ENCODE data around the gene KISS1. TPM values are rescaled to one million over a fixed set of nuclear protein-coding genes. Genes with fewer than 3 reads are reported as not detected.

The KISS1 gene
- total RNA-seq, 5 donors from 2014 or later (not counting 1 experiment from before 2014, with no cell fraction given), result not detected

DNA sequence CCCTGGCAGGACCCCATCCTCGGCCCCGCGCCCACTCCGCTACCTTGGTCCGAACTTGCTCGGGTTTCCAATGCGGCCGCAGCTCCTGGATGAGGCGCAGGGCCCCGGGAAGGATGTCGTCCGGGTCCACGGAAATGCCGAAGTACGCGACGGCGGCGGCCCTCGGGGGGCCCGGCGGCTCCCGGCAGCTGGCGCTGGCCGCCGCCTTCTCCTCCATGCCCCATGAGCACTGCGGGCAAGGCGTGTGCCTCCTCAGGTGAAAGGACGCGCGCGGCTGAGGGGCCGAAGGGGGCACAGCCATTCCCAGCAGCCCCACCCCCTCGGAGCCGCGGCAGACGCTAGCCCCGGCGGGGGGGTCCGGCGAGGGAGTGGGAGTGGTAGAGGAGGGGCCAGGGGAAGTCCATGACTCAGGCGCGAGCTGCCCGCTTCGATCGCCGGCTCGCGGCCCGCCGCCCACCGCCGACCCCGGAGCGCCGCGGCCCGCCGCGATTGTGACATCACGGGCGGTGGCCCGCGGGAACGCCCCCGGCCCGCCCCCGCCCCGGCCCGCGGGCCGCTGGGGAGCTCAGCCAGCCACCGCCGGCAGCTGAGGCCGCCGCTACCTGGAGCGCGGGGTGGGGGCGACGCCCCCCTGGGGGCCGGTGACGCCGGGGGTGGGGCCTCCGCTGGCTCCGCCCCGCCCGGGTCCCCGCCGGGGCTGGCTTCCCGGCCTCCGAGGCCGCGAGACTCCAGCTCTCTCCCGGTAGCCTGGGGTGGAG, 44.6 kb downstream of the KISS1 start, which contains the start of gene ETNK2:
TSS of gene ETNK2 (minus strand) at position 493 of the 758 bp plus-strand sequence. CDS start at position 301, 192 bp downstream.
- under 1% methylated on average over 75 of the region's 94 CpGs for WGBS (ENCODE audit: insufficient coverage)
- peaks cover 0 to 16% of the 10 kb centered on the region in 2 experiments for H3K4me1 ChIP-seq (ENCODE audit: control insufficient read depth in 1 of 2, extremely low read depth in 1 of 2, insufficient read depth in 2 of 2, low read length in 2 of 2)
- H3K27me3 ChIP-seq (replicated peaks in 1 of 2; ENCODE audit: control insufficient read depth in 2 of 2, extremely low read depth in 1 of 2, insufficient read depth in 2 of 2, low read length in 1 of 2), result peaks cover 0 to 44% of the 10 kb centered on the region in 2 experiments
- ChIA-PET POLR2A (interaction anchor here (0.6 kb wide), 4 partner anchors 38 to 417 kb away, joined by 3 to 4 read pairs (median 3); no protein-coding TSS in a partner anchor), CTCF (interaction anchor here (0.6 to 1.2 kb wide), 2 partner anchors 303 to 655 kb away, joined by 3 read pairs; no protein-coding TSS in a partner anchor)
- no peaks in the 10 kb centered on the region for H3K9me3 ChIP-seq
- peaks cover 0 to 14% (median 8%) of the 10 kb centered on the region in 3 donors for H3K4me1 Mint-ChIP-seq
- H3K27ac ChIP-seq (ENCODE audit: low read length), result no peak within 1 kb of the TSS
- H3K36me3 Mint-ChIP-seq, result no peaks in the 10 kb centered on the region
- peaks cover 0 to 11% of the 10 kb centered on the region in 2 donors for H3K27me3 Mint-ChIP-seq
- ATAC-seq (replicated peaks in 1 of 4) (peak; percentile 78 to 89 (median 80)), DNase-seq (peak in 34 of 35 experiments; percentile 15 to 74 (median 46))
- H3K4me3 ChIP-seq (ENCODE audit: control insufficient read depth in 1 of 2, extremely low read depth in 1 of 2, low read length in 1 of 2), result peak within 1 kb of the TSS; percentile 59 to 66
- no peaks in the 10 kb centered on the region for H3K36me3 ChIP-seq (ENCODE audit: control insufficient read depth in 2 of 2, extremely low read depth in 1 of 2, insufficient read depth in 1 of 2, low read length in 1 of 2)
- no peak within 1 kb of the TSS for H3K27ac Mint-ChIP-seq
- H3K4me3 Mint-ChIP-seq, result peak within 1 kb of the TSS; percentile 75 to 78 (median 77)
- no peaks in the 10 kb centered on the region for H3K9me3 Mint-ChIP-seq

DNA sequence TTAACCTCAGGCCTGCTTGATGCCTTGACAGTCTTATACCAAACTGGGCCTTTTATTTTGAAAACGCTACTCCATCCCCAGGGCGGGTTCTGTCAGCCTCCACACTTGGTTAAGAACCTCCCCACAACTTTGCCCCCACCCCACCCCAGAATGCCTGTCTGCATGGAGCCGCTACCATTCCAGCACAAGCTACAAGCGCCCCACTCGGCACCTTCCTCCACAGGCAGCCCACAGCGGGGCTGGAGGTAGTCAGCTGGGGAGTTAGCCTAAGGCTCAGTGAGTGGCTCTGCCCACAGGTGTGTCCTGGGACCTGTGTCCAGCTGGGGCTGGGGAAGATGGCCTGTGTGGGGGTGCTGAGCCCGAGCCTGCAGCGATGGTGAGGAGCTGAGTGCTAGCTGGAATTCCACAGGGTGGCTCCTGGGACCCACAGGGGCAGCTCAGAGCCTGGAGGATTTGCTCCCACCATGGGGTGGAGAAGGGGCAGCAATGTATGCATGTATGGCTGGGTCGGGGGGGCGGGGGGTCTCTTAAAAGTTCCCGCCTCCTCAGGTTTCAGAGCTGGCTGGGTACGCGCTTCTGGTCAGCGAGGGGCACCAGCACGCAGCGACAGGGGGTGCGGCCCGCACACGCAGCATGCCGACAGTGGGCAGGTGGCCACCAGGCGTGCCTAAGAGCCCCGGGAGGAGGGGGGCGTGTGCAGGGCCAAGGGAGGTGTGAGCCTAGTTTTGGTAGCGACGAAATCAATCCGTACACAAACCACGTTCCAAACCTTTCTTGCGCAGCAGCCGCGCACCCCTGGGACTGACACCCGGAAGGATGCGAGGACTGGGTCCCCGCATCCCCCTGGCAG, 45.4 kb downstream of the KISS1 start:
- peaks cover 0 to 38% of the 10 kb centered on the region in 2 experiments for H3K27me3 ChIP-seq (replicated peaks in 1 of 2; ENCODE audit: control insufficient read depth in 2 of 2, extremely low read depth in 1 of 2, insufficient read depth in 2 of 2, low read length in 1 of 2)
- peak overlapping the region; percentile 74 to 78 (median 77) for H3K4me3 Mint-ChIP-seq
- H3K27ac ChIP-seq (ENCODE audit: low read length), result no peak overlapping the region
- peaks cover 0 to 16% of the 10 kb centered on the region in 2 experiments for H3K4me1 ChIP-seq (ENCODE audit: control insufficient read depth in 1 of 2, extremely low read depth in 1 of 2, insufficient read depth in 2 of 2, low read length in 2 of 2)
- no peak overlapping the region for H3K27ac Mint-ChIP-seq
- WGBS (ENCODE audit: insufficient coverage), result 71% methylated on average over 19 of the region's 33 CpGs
- peak overlapping the region; percentile 59 to 66 for H3K4me3 ChIP-seq (ENCODE audit: control insufficient read depth in 1 of 2, extremely low read depth in 1 of 2, low read length in 1 of 2)
- DNase-seq (peak in 10 of 35 experiments; percentile 4 to 41 (median 16)), ATAC-seq (replicated peaks in 1 of 4) (peak; percentile 12 to 28 (median 21))
- ChIA-PET CTCF (interaction anchor here in 1 of 2 donors (1.2 kb wide), 1 partner anchor 656 kb away, joined by 3 read pairs; no protein-coding TSS in a partner anchor), POLR2A (interaction anchor here in 1 of 2 donors (0.5 kb wide), 1 partner anchor 21 kb away, joined by 3 read pairs; no protein-coding TSS in a partner anchor)
- peaks cover 0 to 14% (median 8%) of the 10 kb centered on the region in 3 donors for H3K4me1 Mint-ChIP-seq
- H3K36me3 Mint-ChIP-seq, result no peaks in the 10 kb centered on the region
- no peaks in the 10 kb centered on the region for H3K9me3 ChIP-seq
- no peaks in the 10 kb centered on the region for H3K9me3 Mint-ChIP-seq
- H3K27me3 Mint-ChIP-seq, result peaks cover 0 to 9% of the 10 kb centered on the region in 2 donors
- H3K36me3 ChIP-seq (ENCODE audit: control insufficient read depth in 2 of 2, extremely low read depth in 1 of 2, insufficient read depth in 1 of 2, low read length in 1 of 2), result no peaks in the 10 kb centered on the region

DNA sequence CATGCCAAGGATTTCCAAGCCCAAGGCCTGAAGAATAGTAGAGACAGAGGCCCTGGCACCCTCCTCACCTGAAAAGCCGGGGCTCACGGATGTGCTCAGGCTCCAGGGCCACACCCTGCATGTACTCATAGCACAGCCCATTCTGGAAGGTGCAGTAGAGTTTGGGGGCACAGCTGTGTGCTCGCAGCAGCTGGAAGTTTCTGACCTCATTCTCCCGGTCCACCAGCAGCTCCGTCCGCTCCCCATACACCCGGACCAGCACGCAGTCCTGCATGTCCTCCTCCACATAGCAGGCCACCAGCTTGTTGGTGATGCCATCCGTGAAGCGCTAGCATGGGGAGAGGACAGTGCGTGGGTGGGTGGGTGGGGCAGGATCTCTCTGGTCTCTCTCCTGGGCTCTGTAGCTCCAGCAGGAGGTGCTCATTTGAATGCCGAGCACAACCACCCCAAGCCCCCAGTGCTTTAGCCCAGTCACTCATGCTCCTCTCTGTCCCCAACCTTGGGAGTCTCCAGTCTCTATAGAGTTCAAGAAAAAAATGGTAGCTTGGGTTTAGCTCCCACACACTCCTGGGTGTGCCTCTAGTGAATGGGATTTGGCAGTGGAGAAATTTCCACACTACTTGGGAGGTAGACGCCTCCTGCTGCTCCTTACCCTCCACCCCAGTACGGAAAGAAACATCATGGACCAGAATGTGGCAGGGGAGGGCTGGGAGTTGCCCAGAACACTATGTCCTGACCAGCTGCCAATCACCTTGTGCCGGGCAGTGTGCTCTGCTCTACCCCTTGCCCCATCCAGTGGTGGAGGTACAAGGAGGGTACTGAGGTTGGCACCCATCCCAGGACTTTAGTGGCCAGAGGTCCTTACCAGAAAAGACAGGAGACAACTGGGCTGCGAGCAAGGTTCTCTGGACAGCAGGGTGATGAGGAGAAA, 46.4 kb downstream of the KISS1 start:
- no peaks in the 10 kb centered on the region for H3K9me3 ChIP-seq
- H3K36me3 ChIP-seq (ENCODE audit: control insufficient read depth in 2 of 2, extremely low read depth in 1 of 2, insufficient read depth in 1 of 2, low read length in 1 of 2), result no peaks in the 10 kb centered on the region
- no peak overlapping the region for H3K4me3 ChIP-seq (ENCODE audit: control insufficient read depth in 1 of 2, extremely low read depth in 1 of 2, low read length in 1 of 2)
- ATAC-seq (replicated peaks in 1 of 4) (no peak), DNase-seq (no peak)
- Mint-ChIP-seq H3K36me3 (no peaks in the 10 kb centered on the region), H3K4me3 (peak overlapping the region; percentile 74 to 78 (median 77)), H3K27me3 (peaks cover 0 to 9% of the 10 kb centered on the region in 2 donors), H3K4me1 (peaks cover 0 to 14% (median 8%) of the 10 kb centered on the region in 3 donors), H3K9me3 (no peaks in the 10 kb centered on the region), H3K27ac (peak overlapping the region; percentile 28 to 74)
- 92% methylated on average over 2 of the region's 16 CpGs for WGBS (ENCODE audit: insufficient coverage)
- ChIA-PET CTCF (no interaction called here), POLR2A (no interaction called here)
- no peak overlapping the region for H3K27ac ChIP-seq (ENCODE audit: low read length)
- peaks cover 0 to 16% of the 10 kb centered on the region in 2 experiments for H3K4me1 ChIP-seq (ENCODE audit: control insufficient read depth in 1 of 2, extremely low read depth in 1 of 2, insufficient read depth in 2 of 2, low read length in 2 of 2)
- peaks cover 0 to 35% of the 10 kb centered on the region in 2 experiments for H3K27me3 ChIP-seq (replicated peaks in 1 of 2; ENCODE audit: control insufficient read depth in 2 of 2, extremely low read depth in 1 of 2, insufficient read depth in 2 of 2, low read length in 1 of 2)

DNA sequence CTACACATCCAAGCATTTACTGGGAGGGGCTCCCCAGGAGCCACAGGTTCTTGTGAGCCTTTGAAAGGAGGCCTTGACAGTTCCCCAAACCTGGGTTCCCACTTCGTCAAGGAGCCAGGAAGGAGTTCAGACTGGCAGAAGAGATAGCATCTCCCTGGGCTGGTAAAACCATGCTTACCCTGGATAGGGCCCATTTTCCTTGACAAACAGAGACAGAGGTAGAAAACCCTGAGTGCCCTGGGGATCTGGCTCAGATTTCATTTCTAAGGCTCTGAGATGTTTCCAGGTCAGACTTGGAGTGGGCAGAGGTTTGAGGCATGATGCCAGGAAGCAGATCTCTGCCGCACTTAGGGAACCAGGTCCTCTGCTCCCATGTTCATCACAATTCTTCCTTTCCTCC, 47.2 kb downstream of the KISS1 start:
- POLR2A ChIA-PET, result no interaction called here
- H3K27ac Mint-ChIP-seq, result no peak overlapping the region
- no peak for DNase-seq
- Histone ChIP-seq H3K27ac (ENCODE audit: low read length) (no peak overlapping the region), H3K4me1 (ENCODE audit: control insufficient read depth in 1 of 2, extremely low read depth in 1 of 2, insufficient read depth in 2 of 2, low read length in 2 of 2) (peaks cover 0 to 16% of the 10 kb centered on the region in 2 experiments), H3K36me3 (ENCODE audit: control insufficient read depth in 2 of 2, extremely low read depth in 1 of 2, insufficient read depth in 1 of 2, low read length in 1 of 2) (no peaks in the 10 kb centered on the region), H3K27me3 (replicated peaks in 1 of 2; ENCODE audit: control insufficient read depth in 2 of 2, extremely low read depth in 1 of 2, insufficient read depth in 2 of 2, low read length in 1 of 2) (peaks cover 0 to 27% of the 10 kb centered on the region in 2 experiments), H3K4me3 (ENCODE audit: control insufficient read depth in 1 of 2, extremely low read depth in 1 of 2, low read length in 1 of 2) (no peak overlapping the region), H3K9me3 (no peaks in the 10 kb centered on the region)
- H3K36me3 Mint-ChIP-seq, result no peaks in the 10 kb centered on the region
- no peaks in the 10 kb centered on the region for H3K9me3 Mint-ChIP-seq
- H3K4me1 Mint-ChIP-seq, result peaks cover 0 to 14% (median 8%) of the 10 kb centered on the region in 3 donors
- WGBS (ENCODE audit: insufficient coverage), result 70% methylated on average over 2 of the region's 2 CpGs
- peak overlapping the region in 1 of 3 donors; percentile 6 for H3K4me3 Mint-ChIP-seq
- CTCF ChIA-PET, result no interaction called here
- no peak for ATAC-seq (replicated peaks in 1 of 4)
- H3K27me3 Mint-ChIP-seq, result peaks cover 0 to 9% of the 10 kb centered on the region in 2 donors

DNA sequence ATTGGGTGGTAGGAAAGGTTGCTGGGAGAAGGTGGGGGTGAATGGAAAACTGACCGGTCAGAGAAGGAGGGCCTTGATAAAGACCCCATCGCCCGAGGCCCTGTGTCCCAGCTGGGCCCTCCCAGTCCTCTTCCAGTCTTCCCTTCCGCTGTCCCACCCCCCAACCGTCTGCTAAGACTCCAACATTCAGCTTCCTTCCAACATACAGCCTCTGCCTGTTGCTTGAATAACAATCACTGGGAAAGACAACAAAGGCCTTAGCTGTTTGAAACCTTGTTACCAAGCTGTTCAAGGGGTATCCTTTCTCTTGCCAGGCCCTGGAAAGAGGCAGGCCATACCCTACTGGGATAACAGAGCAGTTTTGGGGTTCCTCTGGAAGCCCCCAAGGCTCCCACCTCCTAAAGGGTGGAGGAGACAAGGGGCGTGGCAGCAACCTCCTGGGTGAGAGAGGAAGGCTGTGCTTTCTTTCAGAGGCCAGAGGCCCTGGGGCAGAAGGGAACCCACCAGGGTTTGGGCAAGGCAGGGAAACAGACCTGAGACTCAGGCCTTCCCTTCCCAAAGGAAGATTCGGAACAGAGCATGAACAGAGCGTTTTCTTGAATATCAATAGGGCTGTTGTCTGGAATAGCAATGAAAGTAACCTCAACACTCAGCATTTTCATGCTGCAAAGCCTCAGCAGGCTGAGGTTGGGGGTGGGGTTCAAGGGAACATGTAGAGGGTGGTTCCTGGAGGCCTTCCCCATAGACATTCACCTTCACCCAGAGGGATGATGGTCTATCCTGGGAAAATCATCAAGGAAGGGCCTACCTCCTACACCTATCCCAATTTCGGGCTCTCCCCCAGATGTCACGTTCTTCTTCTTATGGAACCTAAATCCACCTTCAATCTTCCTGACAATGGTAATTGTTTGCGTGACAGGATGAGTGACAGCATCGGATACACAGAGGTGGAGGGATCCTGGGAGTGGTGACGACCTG, 48.6 kb downstream of the KISS1 start:
- H3K9me3 Mint-ChIP-seq, result no peaks in the 10 kb centered on the region
- H3K36me3 ChIP-seq (ENCODE audit: control insufficient read depth in 2 of 2, extremely low read depth in 1 of 2, insufficient read depth in 1 of 2, low read length in 1 of 2), result no peaks in the 10 kb centered on the region
- H3K27me3 ChIP-seq (replicated peaks in 1 of 2; ENCODE audit: control insufficient read depth in 2 of 2, extremely low read depth in 1 of 2, insufficient read depth in 2 of 2, low read length in 1 of 2), result peaks cover 0 to 19% of the 10 kb centered on the region in 2 experiments
- no peak overlapping the region for H3K4me3 Mint-ChIP-seq
- H3K27ac Mint-ChIP-seq, result no peak overlapping the region
- no peak overlapping the region for H3K27ac ChIP-seq (ENCODE audit: low read length)
- no peak overlapping the region for H3K4me3 ChIP-seq (ENCODE audit: control insufficient read depth in 1 of 2, extremely low read depth in 1 of 2, low read length in 1 of 2)
- H3K36me3 Mint-ChIP-seq, result no peaks in the 10 kb centered on the region
- H3K9me3 ChIP-seq, result no peaks in the 10 kb centered on the region
- POLR2A ChIA-PET, result interaction anchor here in 1 of 2 donors (0.6 kb wide), 1 partner anchor 405 kb away, joined by 4 read pairs; no protein-coding TSS in a partner anchor
- 75% methylated on average over 5 of the region's 13 CpGs for WGBS (ENCODE audit: insufficient coverage)
- no peak for ATAC-seq (replicated peaks in 1 of 4)
- H3K4me1 ChIP-seq (ENCODE audit: control insufficient read depth in 1 of 2, extremely low read depth in 1 of 2, insufficient read depth in 2 of 2, low read length in 2 of 2), result peaks cover 0 to 15% of the 10 kb centered on the region in 2 experiments
- CTCF ChIA-PET, result no interaction called here
- peaks cover 0 to 14% (median 8%) of the 10 kb centered on the region in 3 donors for H3K4me1 Mint-ChIP-seq
- peaks cover 0 to 6% of the 10 kb centered on the region in 2 donors for H3K27me3 Mint-ChIP-seq
- no peak for DNase-seq
